ENCODE data around the gene NCL. TPM values are rescaled to one million over a fixed set of nuclear protein-coding genes. Genes with fewer than 3 reads are reported as not detected.
A peak's percentile ranks its signal among the peaks of the same experiment; 100 is the strongest.
"Not testable (repeated sequence)": the region's sequence is repeated elsewhere in the genome, so short reads cannot be mapped to it uniquely, and the experiment has no call there.

The NCL gene
- total RNA-seq, 1 donor from 2014 or later = 512 TPM

GRCh38 chr2:231470246-231470900, 6.1 kb upstream of the NCL start:
- no peak for DNase-seq (ENCODE audit: low spot score)

GRCh38 chr2:231469583-231469950, 5.3 kb upstream of the NCL start:
- no peak for DNase-seq (ENCODE audit: low spot score)

GRCh38 chr2:231467613-231468530, 3.6 kb upstream of the NCL start:
- peak; percentile 55 for DNase-seq (ENCODE audit: low spot score)

GRCh38 chr2:231467016-231467545, 2.8 kb upstream of the NCL start:
- peak; percentile 78 for DNase-seq (ENCODE audit: low spot score)

GRCh38 chr2:231464576-231465540, 574 bp upstream of the NCL start:
- peak; percentile 100 for DNase-seq (ENCODE audit: low spot score)

DNA sequence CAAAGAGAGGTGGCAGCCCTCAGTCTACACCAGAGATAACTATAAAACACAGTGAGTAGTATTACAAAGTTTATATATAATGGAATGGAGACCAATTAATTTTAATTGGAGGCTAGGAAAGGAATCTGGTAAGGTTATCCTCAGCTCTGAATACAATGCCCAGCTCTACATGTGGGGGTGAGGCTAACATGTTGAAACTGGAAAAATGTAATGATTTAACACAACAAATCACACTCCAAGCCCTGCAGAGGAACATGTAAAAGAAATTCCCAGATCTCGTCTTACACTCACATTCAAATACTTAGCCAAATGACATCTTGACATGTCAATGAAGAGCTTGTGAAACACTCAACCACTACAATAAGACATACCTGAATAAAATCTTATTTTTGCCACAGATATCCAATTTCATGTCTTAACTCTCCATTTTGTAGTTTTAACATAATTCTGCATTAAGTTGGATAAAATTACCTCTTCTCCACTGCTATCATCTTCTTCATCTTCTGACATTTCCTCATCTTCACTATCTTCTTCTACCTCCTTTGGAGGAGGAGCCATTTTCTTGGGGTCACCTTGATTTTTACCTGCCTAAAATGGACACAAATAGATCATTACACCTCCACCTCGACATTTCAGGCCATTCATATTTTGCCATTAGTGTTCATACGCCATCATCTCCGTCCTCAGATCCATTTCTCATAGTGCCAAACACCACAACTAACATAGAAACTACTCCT, 1.4 kb downstream of the NCL start:
- DNase-seq (ENCODE audit: low spot score) = no peak

- peak; percentile 53 for DNase-seq (ENCODE audit: low spot score)
Observed at GRCh38 chr2:231461516-231461971, 2.7 kb downstream of the NCL start.

GRCh38 chr2:231460841-231461240, 3.4 kb downstream of the NCL start:
- DNase-seq (ENCODE audit: low spot score) = not testable (repeated sequence)

DNA sequence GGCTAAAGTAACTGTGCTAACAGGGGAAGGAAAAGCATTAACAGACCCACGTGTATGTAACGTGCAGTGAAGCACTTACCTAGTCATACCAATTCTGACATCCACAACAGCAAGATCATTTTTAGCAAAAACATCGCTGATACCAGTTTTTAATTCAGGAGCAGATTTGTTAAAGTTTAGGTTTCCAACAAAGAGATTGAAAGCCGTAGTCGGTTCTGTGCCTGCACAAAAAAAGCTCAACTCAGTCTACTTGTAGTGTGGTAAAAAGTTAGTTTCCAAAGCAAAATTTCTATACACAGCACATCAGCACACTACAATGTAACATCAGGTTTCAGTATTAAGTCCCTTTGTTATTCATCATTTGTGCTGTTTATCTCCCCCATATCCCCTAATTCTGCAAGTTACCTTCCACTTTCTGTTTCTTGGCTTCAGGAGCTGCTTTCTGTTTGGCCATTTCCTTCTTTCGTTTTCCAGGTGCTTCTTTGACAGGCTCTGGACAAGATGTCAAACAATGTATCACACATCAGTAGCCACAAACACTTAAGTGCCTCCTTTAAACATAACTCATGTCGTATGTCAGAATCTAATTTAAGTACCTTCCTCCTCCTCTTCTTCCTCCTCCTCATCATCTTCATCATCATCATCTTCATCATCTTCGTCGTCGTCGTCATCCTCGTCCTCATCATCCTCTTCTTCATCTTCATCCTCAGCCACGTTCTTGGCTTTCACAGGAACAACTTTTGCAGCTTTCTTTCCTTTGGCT, 4.0 kb downstream of the NCL start:
- DNase-seq (ENCODE audit: low spot score) = no peak

DNA sequence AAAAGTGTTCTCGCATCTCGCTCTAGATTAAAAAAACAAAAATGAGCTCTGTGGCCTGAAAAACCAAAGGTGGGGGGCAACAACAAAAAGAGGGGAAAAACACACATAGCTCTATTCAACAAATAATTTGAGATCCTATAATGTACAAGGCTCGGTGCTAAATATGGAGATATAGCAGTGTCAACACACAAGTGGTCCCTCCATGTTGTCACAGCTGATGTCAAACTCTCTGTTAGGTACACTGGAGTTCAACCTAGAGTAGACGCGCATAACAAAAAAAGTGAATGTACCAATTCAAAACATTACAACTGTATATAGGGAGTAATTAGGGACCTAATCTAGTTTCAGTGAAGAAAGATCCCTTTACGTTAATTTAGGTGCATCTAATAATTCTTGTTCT, 5.9 kb downstream of the NCL start:
- DNase-seq (ENCODE audit: low spot score) = no peak

DNA sequence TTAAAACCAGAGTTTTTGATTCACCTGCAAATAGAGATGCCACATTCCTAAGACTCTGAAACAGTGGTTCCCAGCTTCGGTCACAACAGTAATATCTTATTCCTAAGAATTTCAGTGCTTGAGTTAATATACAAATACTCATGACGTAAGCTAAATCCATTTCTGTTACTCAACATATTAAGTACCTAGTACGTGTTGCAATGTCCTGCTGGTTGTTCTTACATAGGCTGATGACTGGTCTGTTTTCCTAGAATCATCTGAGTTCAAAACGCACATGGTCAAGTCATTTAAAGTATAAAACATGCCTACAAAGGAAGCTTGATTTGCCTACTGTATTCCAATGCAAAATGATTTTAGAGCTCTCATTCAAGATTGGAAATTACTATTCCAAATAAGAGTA, 7.2 kb downstream of the NCL start:
- DNase-seq (ENCODE audit: low spot score) = no peak

GRCh38 chr2:231456295-231457004, 7.8 kb downstream of the NCL start:
- DNase-seq (ENCODE audit: low spot score) = no peak

DNA sequence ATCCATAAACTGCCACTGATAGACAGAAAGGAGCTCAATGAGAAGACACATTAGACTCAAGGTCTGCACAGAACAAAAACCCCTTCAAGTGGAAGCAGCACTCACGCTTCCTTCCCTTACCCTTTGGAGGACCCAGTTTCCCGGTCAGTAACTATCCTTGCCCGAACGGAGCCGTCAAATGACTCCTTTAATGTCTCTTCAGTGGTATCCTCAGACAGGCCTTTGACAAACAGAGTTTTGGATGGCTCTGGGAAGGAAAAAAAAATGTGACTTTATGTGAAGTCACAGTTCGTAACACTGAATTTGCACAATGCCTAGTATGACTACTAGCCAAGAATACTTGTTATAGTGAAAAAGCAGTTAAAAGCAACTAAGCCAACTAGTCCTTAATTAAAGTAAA, 8.4 kb downstream of the NCL start:
- DNase-seq (ENCODE audit: low spot score) = no peak

GRCh38 chr2:231455222-231455621, 9.1 kb downstream of the NCL start:
- no peak for DNase-seq (ENCODE audit: low spot score)

DNA sequence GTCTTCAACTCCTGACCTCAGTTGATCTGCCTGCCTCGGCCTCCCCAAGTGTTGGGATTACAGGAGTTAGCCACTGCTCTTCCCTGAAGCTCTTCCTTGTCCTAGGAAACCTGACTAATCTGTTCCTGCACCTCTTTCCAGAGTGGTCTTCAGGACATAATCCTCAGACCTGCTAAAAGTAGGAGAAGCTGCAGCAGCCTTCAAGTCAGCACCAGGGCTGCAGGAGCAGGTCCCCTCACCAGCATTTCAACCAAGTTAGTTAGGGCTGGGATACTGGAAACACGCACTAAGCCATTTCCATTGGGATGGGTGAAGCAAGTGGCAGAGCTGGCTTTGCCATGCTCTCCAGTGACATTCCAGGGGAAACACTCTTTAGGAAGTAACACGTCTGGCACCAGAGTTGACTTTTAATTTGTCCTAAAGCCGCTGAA, 9.9 kb downstream of the NCL start:
- no peak for DNase-seq (ENCODE audit: low spot score)

GRCh38 chr2:231452799-231453508, 11.3 kb downstream of the NCL start:
- DNase-seq (ENCODE audit: low spot score) = peak; percentile 88

GRCh38 chr2:231450548-231450989, 13.7 kb downstream of the NCL start:
- DNase-seq (ENCODE audit: low spot score) = no peak

GRCh38 chr2:231449503-231450054, 14.7 kb downstream of the NCL start:
- no peak for DNase-seq (ENCODE audit: low spot score)
